ENCODE data around the gene ZBTB34. TPM values are rescaled to one million over a fixed set of nuclear protein-coding genes. Genes with fewer than 3 reads are reported as not detected.

ZBTB34 gene
- total RNA-seq, 1 experiment from 2014 or later = 1.6 TPM

DNA sequence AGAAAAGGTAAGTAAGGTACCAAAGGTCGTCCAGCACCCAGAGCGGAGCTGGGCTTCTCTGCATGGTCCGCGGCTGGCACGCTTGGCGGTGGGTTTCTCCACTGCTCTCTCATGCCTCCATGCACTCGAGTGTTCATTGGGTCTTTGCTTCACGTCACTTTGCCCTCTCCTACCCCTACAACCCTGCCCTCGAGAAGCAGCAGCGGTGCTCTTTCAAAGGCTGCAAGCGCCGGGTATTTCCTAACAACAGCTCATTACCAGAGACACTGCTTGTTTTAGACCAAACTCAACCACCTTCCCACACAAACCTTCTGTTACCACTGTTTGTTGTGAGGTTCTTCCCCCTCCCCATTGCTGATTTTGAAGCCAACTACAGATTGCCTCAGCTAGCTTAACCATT is 21.5 kb upstream of the ZBTB34 start:
- Histone ChIP-seq H3K9ac (ENCODE audit: low read length) (no peak overlapping the region), H3K4me3 (ENCODE audit: low read length) (no peak overlapping the region), H4K20me1 (ENCODE audit: low read length) (no peaks in the 10 kb centered on the region), H3F3A (ENCODE audit: low read length, unreplicated experiment) (no peaks in the 10 kb centered on the region), H3K4me2 (ENCODE audit: low read length) (no peak overlapping the region), H3K79me2 (ENCODE audit: low read length) (peaks cover 11% of the 10 kb centered on the region; the same call in 1 of the 2 replicates), H3K36me3 (ENCODE audit: low read depth, low read length) (peaks cover 1% of the 10 kb centered on the region; the same call in 1 of the 2 replicates), H3K9me3 (ENCODE audit: low read length) (no peaks in the 10 kb centered on the region), H2AFZ (ENCODE audit: low read length) (no peak overlapping the region), H3K4me1 (ENCODE audit: insufficient read depth, low read length) (peaks cover 7% of the 10 kb centered on the region), H3K27ac (ENCODE audit: low read length) (no peak overlapping the region), H3K27me3 (ENCODE audit: low read length) (no peaks in the 10 kb centered on the region), H3K9me2 (replicated peaks; ENCODE audit: low read length) (no peaks in the 10 kb centered on the region)
- CTCF ChIA-PET = no interaction called here
- TF ChIP-seq EZH2phosphoT487 (IDR thresholded peaks at IDR 0.05; ENCODE audit: borderline replicate concordance, low read length) (no peak), EZH2 (IDR thresholded peaks at IDR 0.05; ENCODE audit: low read length, unreplicated experiment) (no peak)
- TF ChIP-seq, protein P1, sequence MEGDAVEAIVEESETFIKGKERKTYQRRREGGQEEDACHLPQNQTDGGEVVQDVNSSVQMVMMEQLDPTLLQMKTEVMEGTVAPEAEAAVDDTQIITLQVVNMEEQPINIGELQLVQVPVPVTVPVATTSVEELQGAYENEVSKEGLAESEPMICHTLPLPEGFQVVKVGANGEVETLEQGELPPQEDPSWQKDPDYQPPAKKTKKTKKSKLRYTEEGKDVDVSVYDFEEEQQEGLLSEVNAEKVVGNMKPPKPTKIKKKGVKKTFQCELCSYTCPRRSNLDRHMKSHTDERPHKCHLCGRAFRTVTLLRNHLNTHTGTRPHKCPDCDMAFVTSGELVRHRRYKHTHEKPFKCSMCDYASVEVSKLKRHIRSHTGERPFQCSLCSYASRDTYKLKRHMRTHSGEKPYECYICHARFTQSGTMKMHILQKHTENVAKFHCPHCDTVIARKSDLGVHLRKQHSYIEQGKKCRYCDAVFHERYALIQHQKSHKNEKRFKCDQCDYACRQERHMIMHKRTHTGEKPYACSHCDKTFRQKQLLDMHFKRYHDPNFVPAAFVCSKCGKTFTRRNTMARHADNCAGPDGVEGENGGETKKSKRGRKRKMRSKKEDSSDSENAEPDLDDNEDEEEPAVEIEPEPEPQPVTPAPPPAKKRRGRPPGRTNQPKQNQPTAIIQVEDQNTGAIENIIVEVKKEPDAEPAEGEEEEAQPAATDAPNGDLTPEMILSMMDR (conservative IDR thresholded peaks at IDR 0.05; ENCODE audit: low read depth, low read length) = no peak
- POLR2A ChIA-PET (ENCODE audit: unreplicated experiment) = no interaction called here
- intact Hi-C loops (cut with micrococcal nuclease) = no loop called here
- ATAC-seq (no peak), DNase-seq (no peak)
- no TSS peak for BruUV-seq (replicated peaks)

DNA sequence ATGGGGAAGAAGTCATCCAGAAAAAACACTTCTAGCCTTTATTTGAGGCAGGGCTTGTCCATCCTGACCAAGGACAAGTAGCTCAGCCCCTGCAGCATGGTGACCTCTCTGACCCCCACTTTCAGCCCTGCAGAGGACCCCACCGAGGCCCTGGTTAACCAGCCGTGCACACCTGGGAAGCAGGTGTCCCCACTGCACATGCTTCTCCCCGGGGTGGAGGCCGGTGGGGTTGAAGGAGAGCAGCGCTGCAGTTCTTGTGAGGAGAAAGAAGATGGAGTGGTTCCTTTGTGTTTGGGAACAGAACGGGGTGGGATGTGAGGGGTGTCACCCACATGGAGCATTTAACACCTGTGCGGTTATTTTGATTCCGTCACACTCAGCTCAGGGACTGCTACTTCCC is 21.1 kb upstream of the ZBTB34 start:
- Histone ChIP-seq H3F3A (ENCODE audit: low read length, unreplicated experiment) (no peaks in the 10 kb centered on the region), H3K79me2 (ENCODE audit: low read length) (peaks cover 11% of the 10 kb centered on the region; the same call in 1 of the 2 replicates), H3K9ac (ENCODE audit: low read length) (no peak overlapping the region), H3K27me3 (ENCODE audit: low read length) (no peaks in the 10 kb centered on the region), H4K20me1 (ENCODE audit: low read length) (no peaks in the 10 kb centered on the region), H3K27ac (ENCODE audit: low read length) (no peak overlapping the region), H2AFZ (ENCODE audit: low read length) (no peak overlapping the region), H3K4me1 (ENCODE audit: insufficient read depth, low read length) (peaks cover 9% of the 10 kb centered on the region), H3K4me2 (ENCODE audit: low read length) (no peak overlapping the region), H3K4me3 (ENCODE audit: low read length) (no peak overlapping the region), H3K9me2 (replicated peaks; ENCODE audit: low read length) (no peaks in the 10 kb centered on the region), H3K9me3 (ENCODE audit: low read length) (no peaks in the 10 kb centered on the region), H3K36me3 (ENCODE audit: low read depth, low read length) (no peaks in the 10 kb centered on the region)
- no peak for ATAC-seq
- DNase-seq = no peak
- ChIA-PET POLR2A (ENCODE audit: unreplicated experiment) (no interaction called here), CTCF (interaction anchor here (0.5 kb wide), 1 partner anchor 17 kb away, joined by 5 read pairs; no protein-coding TSS in a partner anchor)
- intact Hi-C loops (cut with micrococcal nuclease) = no loop called here
- TF ChIP-seq EZH2 (IDR thresholded peaks at IDR 0.05; ENCODE audit: low read length, unreplicated experiment) (no peak), EZH2phosphoT487 (IDR thresholded peaks at IDR 0.05; ENCODE audit: borderline replicate concordance, low read length) (no peak)
- TF ChIP-seq, protein P1 (conservative IDR thresholded peaks at IDR 0.05; ENCODE audit: low read depth, low read length) = no peak
- BruUV-seq (replicated peaks) = no TSS peak

DNA sequence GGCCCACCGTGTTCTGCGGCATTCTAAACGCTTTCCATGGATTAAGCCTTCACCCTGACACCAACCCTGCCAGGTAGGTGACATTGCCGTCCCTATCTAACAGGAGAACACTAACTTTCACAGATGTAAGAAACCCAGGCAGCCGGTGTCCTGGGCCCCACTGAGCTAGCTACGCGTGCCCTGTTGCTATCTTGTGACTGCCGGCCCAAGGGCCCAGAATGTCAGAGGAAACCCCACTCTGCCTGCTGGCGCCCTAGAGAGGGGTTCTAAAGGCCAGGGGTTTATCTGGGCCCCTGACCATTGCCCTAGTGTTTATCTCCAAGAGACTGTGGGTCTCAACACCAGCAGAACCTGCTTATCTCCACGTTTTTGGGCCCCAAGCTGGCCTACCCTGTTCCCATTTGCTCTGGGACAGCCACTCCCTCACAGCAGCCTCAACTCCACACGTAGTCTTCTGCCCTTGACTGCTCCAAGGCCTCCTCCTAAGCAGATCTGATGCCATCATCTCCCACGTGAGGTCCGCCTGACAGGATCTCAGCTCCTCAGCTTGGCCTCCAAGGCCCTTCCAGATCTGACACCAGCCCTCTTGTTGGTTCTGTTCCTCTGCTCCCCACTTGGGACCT is 18.1 kb upstream of the ZBTB34 start:
- ATAC-seq = no peak
- BruUV-seq (replicated peaks) = no TSS peak
- CTCF ChIA-PET = no interaction called here

More for the DNA sequence above, 18.1 kb upstream of the ZBTB34 start:
- H3K79me2 ChIP-seq (ENCODE audit: low read length) = 0 out of 2 replicates have a peak, but pooled peaks cover under 1% of the 10 kb centered on the region
- peaks cover 9% of the 10 kb centered on the region for H3K4me1 ChIP-seq (ENCODE audit: insufficient read depth, low read length)
- no peaks in the 10 kb centered on the region for H3K9me2 ChIP-seq (replicated peaks; ENCODE audit: low read length)
- intact Hi-C loops (cut with micrococcal nuclease) = no loop called here
- H4K20me1 ChIP-seq (ENCODE audit: low read length) = no peaks in the 10 kb centered on the region
- H3K27me3 ChIP-seq (ENCODE audit: low read length) = no peaks in the 10 kb centered on the region
- no peaks in the 10 kb centered on the region for H3F3A ChIP-seq (ENCODE audit: low read length, unreplicated experiment)
- no peak overlapping the region for H2AFZ ChIP-seq (ENCODE audit: low read length)
- no peaks in the 10 kb centered on the region for H3K9me3 ChIP-seq (ENCODE audit: low read length)
- H3K4me2 ChIP-seq (ENCODE audit: low read length) = no peak overlapping the region
- DNase-seq = no peak
- no peak overlapping the region for H3K27ac ChIP-seq (ENCODE audit: low read length)
- H3K4me3 ChIP-seq (ENCODE audit: low read length) = no peak overlapping the region
- H3K36me3 ChIP-seq (ENCODE audit: low read depth, low read length) = no peaks in the 10 kb centered on the region
- POLR2A ChIA-PET (ENCODE audit: unreplicated experiment) = interaction anchor here (0.6 kb wide), 1 partner anchor 12 kb away, joined by 12 read pairs; no protein-coding TSS in a partner anchor
- no peak overlapping the region for H3K9ac ChIP-seq (ENCODE audit: low read length)
- no peak for TF ChIP-seq EZH2phosphoT487 (IDR thresholded peaks at IDR 0.05; ENCODE audit: borderline replicate concordance, low read length)
- TF ChIP-seq EZH2 (IDR thresholded peaks at IDR 0.05; ENCODE audit: low read length, unreplicated experiment) = no peak
- TF ChIP-seq, protein P1 (conservative IDR thresholded peaks at IDR 0.05; ENCODE audit: low read depth, low read length) = no peak

All from PC-3 (cell line).